Measurements from ENCODE around the gene DPYD.

DNA sequence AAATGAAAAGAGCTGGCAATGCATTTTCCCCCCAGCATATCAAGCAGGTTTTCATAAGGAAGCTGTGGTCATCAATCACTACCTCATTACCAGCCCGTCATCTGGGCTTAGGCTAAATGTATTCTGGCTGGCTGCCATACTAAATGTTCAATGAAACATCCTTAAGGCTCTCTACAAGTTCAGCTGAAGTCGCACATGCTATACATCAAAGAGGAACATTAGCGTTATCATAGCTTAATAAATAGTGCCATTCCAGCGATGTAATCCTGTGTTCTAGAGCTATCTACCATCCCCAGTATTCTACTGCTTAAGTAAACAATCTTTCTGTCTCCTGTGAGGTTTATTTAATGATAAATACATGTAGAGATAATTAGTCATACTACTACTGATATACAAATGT, 288.8 kb downstream of the DPYD start:
- TF ChIP-seq, protein P1, sequence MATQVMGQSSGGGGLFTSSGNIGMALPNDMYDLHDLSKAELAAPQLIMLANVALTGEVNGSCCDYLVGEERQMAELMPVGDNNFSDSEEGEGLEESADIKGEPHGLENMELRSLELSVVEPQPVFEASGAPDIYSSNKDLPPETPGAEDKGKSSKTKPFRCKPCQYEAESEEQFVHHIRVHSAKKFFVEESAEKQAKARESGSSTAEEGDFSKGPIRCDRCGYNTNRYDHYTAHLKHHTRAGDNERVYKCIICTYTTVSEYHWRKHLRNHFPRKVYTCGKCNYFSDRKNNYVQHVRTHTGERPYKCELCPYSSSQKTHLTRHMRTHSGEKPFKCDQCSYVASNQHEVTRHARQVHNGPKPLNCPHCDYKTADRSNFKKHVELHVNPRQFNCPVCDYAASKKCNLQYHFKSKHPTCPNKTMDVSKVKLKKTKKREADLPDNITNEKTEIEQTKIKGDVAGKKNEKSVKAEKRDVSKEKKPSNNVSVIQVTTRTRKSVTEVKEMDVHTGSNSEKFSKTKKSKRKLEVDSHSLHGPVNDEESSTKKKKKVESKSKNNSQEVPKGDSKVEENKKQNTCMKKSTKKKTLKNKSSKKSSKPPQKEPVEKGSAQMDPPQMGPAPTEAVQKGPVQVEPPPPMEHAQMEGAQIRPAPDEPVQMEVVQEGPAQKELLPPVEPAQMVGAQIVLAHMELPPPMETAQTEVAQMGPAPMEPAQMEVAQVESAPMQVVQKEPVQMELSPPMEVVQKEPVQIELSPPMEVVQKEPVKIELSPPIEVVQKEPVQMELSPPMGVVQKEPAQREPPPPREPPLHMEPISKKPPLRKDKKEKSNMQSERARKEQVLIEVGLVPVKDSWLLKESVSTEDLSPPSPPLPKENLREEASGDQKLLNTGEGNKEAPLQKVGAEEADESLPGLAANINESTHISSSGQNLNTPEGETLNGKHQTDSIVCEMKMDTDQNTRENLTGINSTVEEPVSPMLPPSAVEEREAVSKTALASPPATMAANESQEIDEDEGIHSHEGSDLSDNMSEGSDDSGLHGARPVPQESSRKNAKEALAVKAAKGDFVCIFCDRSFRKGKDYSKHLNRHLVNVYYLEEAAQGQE (IDR thresholded peaks at IDR 0.05; ENCODE audit: borderline replicate concordance): no peak
- TF ChIP-seq, protein P1 (CRISPR knock-in tag; IDR thresholded peaks at IDR 0.05; ENCODE audit: low read depth): no peak
- TF ChIP-seq ZC3H11A (IDR thresholded peaks at IDR 0.05; ENCODE audit: low read depth, low read length): no peak
- TF ChIP-seq FOXP4 (CRISPR knock-in tag; IDR thresholded peaks at IDR 0.05; ENCODE audit: borderline replicate concordance): no peak
- TF ChIP-seq, protein P2, sequence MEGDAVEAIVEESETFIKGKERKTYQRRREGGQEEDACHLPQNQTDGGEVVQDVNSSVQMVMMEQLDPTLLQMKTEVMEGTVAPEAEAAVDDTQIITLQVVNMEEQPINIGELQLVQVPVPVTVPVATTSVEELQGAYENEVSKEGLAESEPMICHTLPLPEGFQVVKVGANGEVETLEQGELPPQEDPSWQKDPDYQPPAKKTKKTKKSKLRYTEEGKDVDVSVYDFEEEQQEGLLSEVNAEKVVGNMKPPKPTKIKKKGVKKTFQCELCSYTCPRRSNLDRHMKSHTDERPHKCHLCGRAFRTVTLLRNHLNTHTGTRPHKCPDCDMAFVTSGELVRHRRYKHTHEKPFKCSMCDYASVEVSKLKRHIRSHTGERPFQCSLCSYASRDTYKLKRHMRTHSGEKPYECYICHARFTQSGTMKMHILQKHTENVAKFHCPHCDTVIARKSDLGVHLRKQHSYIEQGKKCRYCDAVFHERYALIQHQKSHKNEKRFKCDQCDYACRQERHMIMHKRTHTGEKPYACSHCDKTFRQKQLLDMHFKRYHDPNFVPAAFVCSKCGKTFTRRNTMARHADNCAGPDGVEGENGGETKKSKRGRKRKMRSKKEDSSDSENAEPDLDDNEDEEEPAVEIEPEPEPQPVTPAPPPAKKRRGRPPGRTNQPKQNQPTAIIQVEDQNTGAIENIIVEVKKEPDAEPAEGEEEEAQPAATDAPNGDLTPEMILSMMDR (IDR thresholded peaks at IDR 0.05 in 2 of 3, conservative IDR thresholded peaks at IDR 0.05 in 1 of 3; ENCODE audit: insufficient read depth in 2 of 3, low read depth in 1 of 3, low read length in 3 of 3): no peak
- no peak for TF ChIP-seq POLR2A (conservative IDR thresholded peaks at IDR 0.05)
